Activated CD4-positive, alpha-beta T cell treated with anti-CD3 and anti-CD28 coated beads, Interleukin-2, Interleukin-6, amounts not matched to agents 100 ng/mL and 50 ng/mL, durations not matched to agents 16 hours and 8 hours (primary cell): ENCODE measurements around the gene SLC37A2.
A peak's percentile ranks its signal among the peaks of the same experiment; 100 is the strongest.
"Not testable (repeated sequence)": the region's sequence is repeated elsewhere in the genome, so short reads cannot be mapped to it uniquely, and the experiment has no call there.

ENCODE experiments used
- DNase-seq: peaks from one replicate; pipeline ENCODE4 v3.0.0-alpha.2; 2020

Gene SLC37A2

GRCh38 chr11:125085301-125086081 lies 22.4 kb downstream of the SLC37A2 start:
- DNase-seq: no peak

- DNase-seq: no peak
Measured at GRCh38 chr11:125086633-125087296, 23.7 kb downstream of the SLC37A2 start.

- no peak for DNase-seq
Measured at GRCh38 chr11:125088123-125088522, 25.0 kb downstream of the SLC37A2 start.

GRCh38 chr11:125088576-125089455 lies 25.7 kb downstream of the SLC37A2 start:
- DNase-seq: no peak

GRCh38 chr11:125089481-125089880 lies 26.4 kb downstream of the SLC37A2 start:
- DNase-seq: not testable (repeated sequence)

- DNase-seq: not testable (repeated sequence)
Measured at GRCh38 chr11:125090151-125090550, 27.0 kb downstream of the SLC37A2 start.

- no peak for DNase-seq
Measured at GRCh38 chr11:125090816-125091215, 27.7 kb downstream of the SLC37A2 start.

- no peak for DNase-seq
Measured at GRCh38 chr11:125091247-125091876, 28.3 kb downstream of the SLC37A2 start.

- DNase-seq: no peak
Measured at GRCh38 chr11:125091877-125092664, 29.0 kb downstream of the SLC37A2 start.

GRCh38 chr11:125092669-125093068 lies 29.6 kb downstream of the SLC37A2 start:
- DNase-seq: no peak

- DNase-seq: no peak
Measured at GRCh38 chr11:125093502-125093901, 30.4 kb downstream of the SLC37A2 start.

GRCh38 chr11:125094731-125095130 lies 31.6 kb downstream of the SLC37A2 start:
- DNase-seq: no peak

- no peak for DNase-seq
Measured at GRCh38 chr11:125100136-125100535, 37.0 kb downstream of the SLC37A2 start.

- DNase-seq: no peak
Measured at GRCh38 chr11:125101596-125101995, 38.5 kb downstream of the SLC37A2 start.

GRCh38 chr11:125102025-125102424 lies 38.9 kb downstream of the SLC37A2 start:
- no peak for DNase-seq

GRCh38 chr11:125102510-125102909 lies 39.4 kb downstream of the SLC37A2 start:
- DNase-seq: no peak

- no peak for DNase-seq
Measured at GRCh38 chr11:125105926-125106325, 42.8 kb downstream of the SLC37A2 start.

- no peak for DNase-seq
Measured at GRCh38 chr11:125108469-125108868, 45.4 kb downstream of the SLC37A2 start.

GRCh38 chr11:125110506-125110905 lies 47.4 kb downstream of the SLC37A2 start:
- DNase-seq: peak; percentile 44

- peak; percentile 15 for DNase-seq
Measured at GRCh38 chr11:125111001-125111342, 47.9 kb downstream of the SLC37A2 start.

- DNase-seq: peak; percentile 98
Measured at GRCh38 chr11:125111343-125112207, 48.5 kb downstream of the SLC37A2 start, which contains the start of gene TMEM218. Gene TMEM218, minus strand, starts transcription at chr11:125111626. Its CDS starts 9,385 bp downstream, at chr11:125102241.
